Loucy (cell line): ENCODE measurements around the gene PDIA2.

ENCODE experiments used
- CTCF ChIP-seq: fragments of 200-600 bp; sonication (generic); conservative IDR thresholded peaks from 2 replicates; pipeline ENCODE4 v1.5.1; 2014; ENCODE audit warnings: mild to moderate bottlenecking, antibody characterized with exemption, low read length
- EZH2phosphoT487 ChIP-seq: fragments of 200-600 bp; IDR thresholded peaks from 2 replicates; pipeline ENCODE4 v1.6.1; 2018; ENCODE audit warnings: antibody characterized with exemption, mild to moderate bottlenecking, moderate library complexity, borderline replicate concordance

- no peak for TF ChIP-seq CTCF
- no peak for TF ChIP-seq EZH2phosphoT487
Observed at GRCh38 chr16:272633-273546, 10.1 kb upstream of the PDIA2 start.
